Colon (tissue), 2 donors: ENCODE measurements around the gene KIAA1958.
"Not testable (repeated sequence)": the region's sequence is repeated elsewhere in the genome, so short reads cannot be mapped to it uniquely, and the experiment has no call there.

ENCODE experiments used
- FAIRE-seq: peaks from 2 replicates; lab custom pipeline; 2012; peaks lifted over from hg19 to GRCh38; lab: Jason Lieb, UNC
- donor health status: control.
- donor health status: control.

The KIAA1958 gene

GRCh38 chr9:112664531-112664930, 177.9 kb downstream of the KIAA1958 start:
- no peak for FAIRE-seq

- FAIRE-seq = no peak
Measured at GRCh38 chr9:112665347-112665746, 178.7 kb downstream of the KIAA1958 start.

- FAIRE-seq = no peak
Measured at GRCh38 chr9:112669326-112669725, 182.7 kb downstream of the KIAA1958 start.

DNA sequence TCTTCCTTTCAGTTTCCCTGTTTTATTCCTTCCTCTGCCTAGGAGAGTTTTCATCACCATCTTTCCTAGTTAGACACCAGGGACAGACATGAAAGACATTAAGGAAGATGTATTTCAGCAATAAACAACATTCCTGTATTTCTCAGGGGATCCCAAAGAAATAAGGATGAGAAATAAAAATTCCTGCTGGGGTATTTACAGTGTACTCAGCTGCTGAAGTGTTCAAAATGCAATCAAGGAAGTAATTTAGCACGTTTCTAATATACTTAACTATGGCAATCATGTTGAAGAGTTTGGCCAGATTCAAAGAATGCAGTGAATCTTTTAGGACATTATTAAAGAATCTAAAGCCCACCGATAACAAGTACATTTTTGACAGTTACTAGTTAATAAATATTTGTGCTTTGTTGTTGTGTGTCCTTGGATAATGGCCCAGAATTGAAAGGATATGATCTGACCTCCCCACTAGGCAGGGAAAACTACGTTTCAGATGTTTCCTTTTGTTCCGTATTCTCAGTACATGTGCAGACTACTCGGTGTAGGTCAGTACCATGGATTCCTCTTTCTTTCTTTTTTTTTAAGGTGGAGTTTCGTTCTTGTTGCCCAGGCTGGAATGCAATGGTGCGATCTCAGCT, 184.5 kb downstream of the KIAA1958 start:
- FAIRE-seq = no peak

DNA sequence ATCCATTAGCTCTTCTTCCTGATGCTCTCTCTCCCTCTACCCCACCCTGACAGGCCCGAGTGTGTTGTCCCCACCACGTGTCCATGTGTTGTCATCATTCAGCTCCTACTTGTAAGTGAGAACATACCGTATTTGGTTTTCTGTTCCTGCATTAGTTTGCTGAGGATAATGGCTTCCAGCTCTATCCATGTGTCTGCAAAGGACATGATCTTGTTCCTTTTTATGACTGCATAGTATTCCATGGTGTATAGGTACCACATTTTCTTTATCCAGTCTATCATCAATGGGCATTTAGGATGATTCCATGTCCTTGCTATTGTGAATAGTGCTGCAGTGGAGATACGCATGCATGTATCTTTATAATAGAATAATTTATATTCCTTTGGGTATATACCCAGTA, 186.6 kb downstream of the KIAA1958 start:
- FAIRE-seq = not testable (repeated sequence)

GRCh38 chr9:112677040-112677439, 190.4 kb downstream of the KIAA1958 start:
- no peak for FAIRE-seq

DNA sequence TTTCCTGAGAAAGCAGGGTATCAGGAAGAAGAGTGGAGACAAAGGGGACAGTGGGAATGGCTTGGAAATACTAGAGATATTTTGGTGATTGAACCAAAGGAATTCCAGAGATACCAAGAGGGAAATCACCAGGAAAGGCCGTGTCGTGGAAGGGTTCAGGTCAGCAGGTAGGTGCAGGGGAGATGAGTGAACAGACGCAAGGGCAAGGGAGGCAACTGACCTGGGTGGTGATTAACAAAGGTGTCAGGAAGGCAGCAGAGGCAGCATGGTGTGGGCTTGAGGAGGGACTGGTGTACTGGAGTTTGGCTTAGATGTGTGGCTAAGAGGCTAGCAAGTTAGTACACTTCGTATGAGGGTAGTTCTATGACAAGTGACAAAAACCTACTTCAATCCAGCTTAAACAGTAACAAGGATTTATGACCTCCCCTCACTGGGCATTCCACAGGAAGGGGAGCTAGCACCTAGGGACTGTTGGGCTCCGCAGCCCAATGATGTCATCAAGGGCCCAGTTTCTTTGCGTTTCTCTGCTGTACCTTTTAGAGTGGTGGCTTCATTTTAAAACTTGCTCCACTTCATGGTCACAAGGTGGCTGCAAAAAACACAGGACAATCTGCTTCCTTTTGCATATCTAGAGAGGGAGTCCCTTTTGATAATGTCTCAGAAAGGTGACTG, 194.2 kb downstream of the KIAA1958 start:
- FAIRE-seq = no peak

DNA sequence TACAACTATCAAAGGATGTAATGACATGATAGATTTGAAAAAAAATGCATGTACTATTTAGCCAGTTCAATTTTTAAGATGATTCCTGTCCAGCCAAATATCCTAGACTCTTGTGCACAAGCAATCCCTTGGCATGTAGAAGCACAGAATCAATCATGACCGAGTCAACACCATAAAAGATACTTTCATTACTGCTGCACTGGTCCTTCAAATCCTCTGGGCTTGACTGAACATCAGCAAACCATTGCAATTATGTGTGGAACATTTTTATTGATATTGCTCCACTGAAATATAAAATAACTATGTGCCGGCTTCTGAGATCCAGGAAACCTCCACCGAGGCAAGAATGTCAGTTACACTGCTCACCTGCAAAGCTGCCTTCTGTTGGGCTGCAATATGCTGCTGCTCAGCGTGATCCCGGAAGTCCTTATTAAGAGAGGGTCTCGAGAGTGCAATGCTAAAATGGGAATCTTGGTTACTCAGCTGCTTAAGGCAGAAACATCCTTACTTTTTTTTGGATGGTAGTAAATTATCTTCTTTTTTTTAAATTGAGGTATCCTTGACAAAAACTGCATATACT, 202.6 kb downstream of the KIAA1958 start:
- FAIRE-seq = no peak

DNA sequence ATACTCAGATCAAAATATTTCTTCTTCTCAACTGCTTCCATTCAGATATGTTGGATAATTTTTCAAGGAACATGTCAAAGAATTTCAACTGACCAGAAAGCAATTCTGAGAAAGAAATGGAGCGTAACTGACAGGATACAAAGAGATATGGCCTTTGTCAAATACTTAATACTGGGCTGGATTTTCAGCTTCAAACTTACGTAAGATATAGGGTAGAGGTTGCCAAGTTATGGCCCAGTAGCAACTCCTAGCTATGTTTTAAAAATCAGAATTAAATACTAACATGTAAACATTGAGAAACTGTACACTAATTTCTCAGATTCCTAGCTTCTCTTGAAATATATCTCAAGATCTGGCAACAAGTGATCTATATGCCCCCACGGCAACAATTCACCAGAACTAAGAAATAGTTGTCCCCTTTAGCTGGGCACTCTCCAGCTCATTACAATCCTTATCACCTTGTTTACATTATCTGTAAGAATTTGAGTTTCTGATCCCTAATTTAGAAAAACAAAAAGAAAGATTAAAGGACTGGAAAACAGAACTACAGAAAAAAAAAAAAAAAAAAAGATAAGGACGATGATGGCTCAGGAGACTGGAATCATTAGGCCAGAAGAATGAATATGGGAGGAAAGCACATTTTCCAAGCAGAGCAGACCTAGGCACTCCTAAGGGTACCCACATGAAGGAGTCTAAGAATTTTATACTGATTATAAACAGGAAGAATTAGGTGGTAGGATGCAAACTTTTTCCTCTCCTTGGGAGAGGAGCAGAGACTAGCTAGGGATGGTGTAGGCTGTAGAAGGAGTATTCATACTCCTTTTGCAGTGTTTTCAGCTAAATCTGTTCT, 208.3 kb downstream of the KIAA1958 start:
- FAIRE-seq = no peak

DNA sequence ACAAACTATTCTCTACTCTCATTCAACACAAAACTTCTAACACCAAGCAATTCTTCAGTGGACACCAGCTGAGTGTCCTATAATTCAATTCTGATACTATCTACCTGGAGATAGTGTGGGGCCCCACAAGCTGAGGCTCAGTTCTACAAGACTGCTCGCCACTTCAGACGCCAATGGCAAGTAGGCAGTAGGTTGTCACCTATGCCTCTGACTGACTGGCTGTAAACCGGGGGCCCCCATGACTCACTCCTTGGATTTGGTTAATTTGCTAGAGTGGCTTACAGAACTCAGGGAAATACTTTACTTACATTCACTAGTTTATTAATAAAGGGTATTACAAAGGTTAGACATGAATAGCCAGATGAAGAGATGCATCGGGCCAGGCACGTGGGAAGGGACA, 209.8 kb downstream of the KIAA1958 start:
- no peak for FAIRE-seq

DNA sequence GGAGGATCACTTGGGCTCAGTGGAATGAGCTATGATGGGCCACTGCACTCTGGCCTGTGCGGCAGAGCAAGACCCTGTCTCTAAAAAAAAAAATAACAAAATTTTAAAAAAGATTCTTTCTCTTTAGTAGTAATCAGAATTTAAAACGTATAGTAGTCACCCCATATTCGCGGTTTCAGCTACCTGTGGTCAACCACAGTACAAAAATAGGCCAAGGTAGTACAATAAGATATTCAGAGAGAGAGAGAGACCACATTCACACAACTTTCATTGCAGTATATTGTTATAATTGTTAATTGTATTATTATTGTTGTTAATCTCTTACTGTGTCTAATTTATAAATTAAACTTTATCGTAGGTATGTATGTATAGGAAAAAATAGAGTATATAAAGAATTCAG, 212.6 kb downstream of the KIAA1958 start:
- FAIRE-seq = peak; percentile 10

DNA sequence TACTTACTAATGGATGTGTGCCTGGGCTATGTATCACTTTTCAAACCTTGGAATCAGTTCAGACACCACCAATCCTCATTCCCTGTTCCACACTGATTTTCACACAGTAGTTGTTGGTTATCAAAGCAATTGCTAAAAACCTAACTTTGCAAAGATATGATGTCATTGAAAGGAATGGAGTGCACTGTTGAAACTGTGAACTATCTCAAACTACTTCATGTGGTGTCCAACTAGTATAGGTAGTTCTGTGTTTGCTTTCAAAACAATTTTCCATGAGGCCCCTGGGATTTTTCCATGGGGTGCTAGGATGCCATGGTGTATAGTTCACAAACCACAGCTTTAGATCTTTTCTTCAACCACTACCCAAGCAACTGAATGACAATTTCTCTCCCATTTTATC, 213.5 kb downstream of the KIAA1958 start:
- FAIRE-seq = no peak

GRCh38 chr9:112703304-112703703, 216.7 kb downstream of the KIAA1958 start:
- FAIRE-seq = no peak

DNA sequence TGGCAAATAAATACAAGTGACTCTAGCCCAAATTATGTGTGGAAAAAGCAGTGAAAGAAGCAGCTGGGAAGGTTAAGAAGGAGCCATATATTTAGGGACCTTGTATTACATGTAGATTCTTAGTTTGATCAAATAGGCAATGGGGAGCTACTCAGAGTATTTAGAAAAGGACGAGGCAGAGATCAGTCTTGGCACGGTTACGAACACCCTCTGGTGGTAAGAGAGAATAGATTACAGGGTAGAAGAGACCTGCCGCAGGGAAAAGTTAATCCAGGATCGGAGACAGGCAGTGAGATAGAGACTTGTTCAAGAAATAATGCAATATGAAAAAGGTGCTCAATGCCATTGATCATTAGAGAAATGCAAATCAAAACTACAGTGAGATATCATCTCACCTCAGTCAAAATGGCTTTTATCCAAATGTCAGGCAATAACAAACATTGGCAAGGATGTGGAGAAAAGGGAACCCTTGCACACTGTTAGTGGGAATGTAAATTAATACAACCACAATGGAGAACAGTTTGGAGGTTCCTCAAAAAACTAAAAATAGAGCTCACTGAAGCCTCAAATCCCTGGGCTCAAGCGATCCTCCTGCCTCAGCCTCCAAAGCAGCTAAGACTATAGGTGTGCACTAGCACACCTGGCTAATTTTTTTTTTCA, 219.3 kb downstream of the KIAA1958 start:
- FAIRE-seq = no peak

DNA sequence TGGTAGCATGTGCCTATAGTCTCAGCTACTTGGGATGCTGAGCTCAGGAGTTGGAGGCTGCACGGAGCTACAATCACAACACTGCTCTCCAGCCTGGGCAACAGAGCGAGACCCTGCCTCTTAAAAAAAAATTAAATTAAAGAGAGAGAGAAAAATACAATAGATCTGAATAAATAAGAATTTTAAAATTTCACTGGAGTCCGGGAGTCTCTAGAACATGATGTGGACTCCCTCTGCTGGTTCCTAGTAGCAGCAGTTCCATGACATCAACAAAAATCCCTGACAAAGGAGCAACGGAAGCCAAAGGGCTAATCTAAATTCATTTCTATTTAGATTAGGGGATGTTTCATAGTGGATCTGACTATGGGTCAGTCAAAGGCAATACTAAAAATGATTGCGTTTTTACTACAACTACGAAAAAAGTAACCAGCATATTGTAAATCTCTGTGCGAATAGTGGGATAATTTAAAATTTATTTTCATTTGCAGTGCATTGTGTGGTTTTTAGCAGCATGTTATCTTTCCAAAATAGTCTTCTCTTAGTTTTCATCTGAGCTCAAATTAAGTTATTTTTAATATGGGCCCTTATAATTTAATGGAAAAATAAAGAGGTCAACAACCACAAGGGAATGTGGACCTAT, 224.5 kb downstream of the KIAA1958 start:
- FAIRE-seq = no peak

DNA sequence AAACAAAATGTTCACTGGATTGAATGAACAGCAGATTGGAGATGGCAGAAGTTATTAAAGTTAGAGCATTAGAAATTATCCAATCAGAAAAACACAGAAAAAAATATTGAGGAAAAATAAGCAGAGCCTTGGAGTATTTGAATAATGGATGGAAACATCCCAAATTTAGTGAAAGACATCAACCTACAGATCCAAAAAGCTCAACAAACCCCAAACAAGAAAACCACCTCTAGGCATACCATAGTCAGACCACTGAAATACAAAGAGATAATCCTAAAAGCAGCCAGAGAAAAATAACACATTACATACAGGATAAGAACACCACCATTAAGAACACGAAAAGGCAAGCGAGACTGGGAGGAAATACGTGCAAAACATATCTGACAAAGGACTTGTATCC, 226.1 kb downstream of the KIAA1958 start:
- no peak for FAIRE-seq

DNA sequence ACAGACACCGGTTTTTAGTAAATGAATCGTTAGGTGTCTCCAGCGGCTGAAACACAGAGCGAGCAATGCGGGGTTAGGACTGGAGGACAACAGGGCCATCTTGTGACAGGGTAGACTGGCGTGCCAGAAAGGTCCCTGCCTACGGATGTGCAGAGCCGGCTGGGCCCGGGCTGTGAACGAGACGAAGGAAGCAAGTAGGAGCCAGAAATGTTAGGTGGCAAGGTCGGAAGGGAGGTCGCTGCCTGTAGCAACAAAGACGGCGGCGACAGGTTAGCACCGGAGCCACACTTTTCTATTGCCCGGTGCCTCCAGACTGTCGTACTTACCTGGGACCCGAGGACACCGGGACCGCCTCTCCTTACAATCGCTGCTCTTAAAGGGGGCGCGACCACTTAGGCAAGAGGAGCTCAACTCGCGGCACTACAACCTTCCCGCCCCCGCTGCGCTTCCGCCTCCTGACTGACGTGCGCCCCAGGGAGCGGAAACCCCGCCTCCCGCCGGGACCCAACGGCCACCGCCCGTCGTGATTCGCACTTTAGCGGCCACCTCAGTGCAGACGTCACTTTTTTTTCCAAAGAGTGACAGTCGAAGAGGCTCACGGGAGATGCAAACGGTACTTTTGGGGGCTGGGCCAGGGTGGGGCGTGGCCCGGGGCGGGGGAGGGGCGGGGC, 231.2 kb downstream of the KIAA1958 start, which contains the start of gene INIP:
TSS of gene INIP (minus strand) at position 457 of the 671 bp plus-strand sequence. CDS start 1,632 bp downstream, outside the sequence.
- no peak for FAIRE-seq
